HepG2 (cell line): ENCODE measurements around the gene ORC1. TPM values are rescaled to one million over a fixed set of nuclear protein-coding genes. Genes with fewer than 3 reads are reported as not detected.

ENCODE experiments used
- ATAC-seq: fragments of 200-7000 bp; cut with Tn5 transposase; 3 replicates; pipeline ENCODE4 v1.9.1; 2020; ENCODE audit warnings: mild to moderate bottlenecking, moderate library complexity
- BruUV-seq: library from RNA; stranded (reverse); fragments of 400-500 nt; replicated peaks from 2 replicates; lab custom pipeline; 2021; lab: Mats Ljungman, UMichigan
- CTCF ChIA-PET: fragments of 300-600 bp; formaldehyde crosslinking; extraction: SDS; loops from one replicate; lab custom pipeline; 2021; ENCODE audit warnings: low total read pairs, inconsistent platforms, low intra/inter-chr PET ratio; lab: Yijun Ruan, JAX
- POLR2A ChIA-PET: fragments of 350-600 bp; sonication (Branson Sonifier 250); formaldehyde crosslinking; loops from one replicate; lab custom pipeline; 2020; ENCODE audit warnings: antibody characterized with exemption, inconsistent platforms; lab: Yijun Ruan, JAX
- DNase-seq: peaks from one replicate; pipeline ENCODE4 v3.0.0-alpha.2; 2015; ENCODE audit warnings: low spot score
- FAIRE-seq: peaks from 3 replicates; lab custom pipeline; 2011; peaks lifted over from hg19 to GRCh38; lab: Jason Lieb, UNC
- H2AFZ ChIP-seq: one replicate; pipeline ENCODE4 v1.6.1; 2011; ENCODE audit warnings: low read length, inconsistent platforms
- H3K27ac ChIP-seq: fragments of 300-600 bp; 3 replicates; pipeline ENCODE4 v1.8.0; 2011; ENCODE audit warnings: mixed run types, mild to moderate bottlenecking, mixed read lengths, low read length, inconsistent platforms; ENCODE audit not compliant: insufficient read depth; ENCODE audit errors: extremely low read length
- H3K27me3 ChIP-seq, 2 experiments: fragments of 200-600 bp in 1 of 2; 2 replicates in 1 of 2; 3 replicates in 1 of 2; pipeline versions ENCODE4 v1.6.0 to v1.8.0; 2011; ENCODE audit warnings: low read length in 2 of 2, mild to moderate bottlenecking in 2 of 2, moderate library complexity in 2 of 2, inconsistent platforms in 1 of 2; ENCODE audit not compliant: insufficient read depth in 2 of 2, control insufficient read depth in 1 of 2
- H3K36me3 ChIP-seq, 2 experiments: fragments of 200-600 bp in 1 of 2; replicated peaks in 1 of 2; 2 replicates in 1 of 2; 3 replicates in 1 of 2; pipeline versions ENCODE4 v1.5.1 to v1.8.0; 2011; ENCODE audit warnings: low read length in 2 of 2, inconsistent platforms in 1 of 2; ENCODE audit not compliant: insufficient read depth in 2 of 2, control insufficient read depth in 1 of 2
- H3K4me1 ChIP-seq: 2 replicates; pipeline ENCODE4 v1.5.1; 2012; ENCODE audit warnings: low read length, inconsistent platforms; ENCODE audit not compliant: insufficient read depth
- H3K4me2 ChIP-seq: 2 replicates; pipeline ENCODE4 v1.6.0; 2011; ENCODE audit warnings: low read depth, low read length, inconsistent platforms
- H3K4me3 ChIP-seq, 3 experiments: fragments of 200-600 bp in 1 of 3; sonication (generic), shearing (Covaris generic) in 1 of 3; replicated peaks in 1 of 3; 2 replicates each; pipeline ENCODE4 v1.5.1; 2011 to 2016; ENCODE audit warnings: low read length in 3 of 3, inconsistent platforms in 2 of 3, low read depth in 2 of 3, mild to moderate bottlenecking in 2 of 3, control low read depth in 1 of 3, mixed read lengths in 1 of 3; ENCODE audit not compliant: insufficient read depth in 1 of 3
- H3K79me2 ChIP-seq: one replicate; pipeline ENCODE4 v1.6.1; 2011; ENCODE audit warnings: low read length, inconsistent platforms; ENCODE audit not compliant: insufficient read depth
- H3K9ac ChIP-seq: 2 replicates; pipeline ENCODE4 v1.6.0; 2011; ENCODE audit warnings: mild to moderate bottlenecking, low read depth, low read length, inconsistent platforms; ENCODE audit not compliant: insufficient read depth
- H3K9me3 ChIP-seq: 2 replicates; pipeline ENCODE4 v1.5.1; 2012; ENCODE audit warnings: mild to moderate bottlenecking, low read length
- H4K20me1 ChIP-seq: 2 replicates; pipeline ENCODE4 v1.6.0; 2011; ENCODE audit warnings: inconsistent platforms, mild to moderate bottlenecking, low read length, moderate library complexity; ENCODE audit not compliant: insufficient read depth
- ATF1 ChIP-seq: IDR thresholded peaks from 2 replicates; pipeline ENCODE4 v1.6.1; 2016; ENCODE audit warnings: mild to moderate bottlenecking, control low read depth
- CSRNP1 ChIP-seq: sonication (generic); formaldehyde crosslinking; IDR thresholded peaks from 2 replicates; pipeline ENCODE4 v1.8.1; 2023; ENCODE audit warnings: mild to moderate bottlenecking, missing genetic modification reagents
- FOSL2 ChIP-seq: sonication (generic); formaldehyde crosslinking; IDR thresholded peaks from 2 replicates; pipeline ENCODE4 v1.4.0; 2020; ENCODE audit warnings: missing genetic modification reagents
- GABPA ChIP-seq, 2 experiments: IDR thresholded peaks; 2 replicates each; pipeline ENCODE4 v1.6.1; 2011 to 2016; ENCODE audit warnings: low read depth in 2 of 2, low read length in 1 of 2, missing biosample characterization in 1 of 2, missing genetic modification characterization in 1 of 2
- MYC ChIP-seq: sonication (generic); formaldehyde crosslinking; IDR thresholded peaks from 2 replicates; pipeline ENCODE4 v1.9.0; 2021; ENCODE audit warnings: missing genetic modification reagents, borderline replicate concordance
- YEATS2 ChIP-seq: sonication (generic); formaldehyde crosslinking; IDR thresholded peaks from 2 replicates; pipeline ENCODE4 v1.4.0; 2020; ENCODE audit warnings: missing genetic modification reagents, borderline replicate concordance
- ZBTB21 ChIP-seq: sonication (generic); formaldehyde crosslinking; IDR thresholded peaks from 2 replicates; pipeline ENCODE4 v1.4.0; 2020; ENCODE audit warnings: missing genetic modification reagents
- ZBTB40 ChIP-seq, 2 experiments: fragments of 450-650 bp in 1 of 2; sonication (generic) in 1 of 2; formaldehyde crosslinking in 1 of 2; IDR thresholded peaks; 2 replicates each; pipeline versions ENCODE4 v1.6.1 to v1.8.0; 2016 to 2022; ENCODE audit warnings: antibody characterized with exemption in 1 of 2, mild to moderate bottlenecking in 1 of 2, missing genetic modification reagents in 1 of 2
- ZFP36 ChIP-seq: fragments of 150-350 bp; IDR thresholded peaks from 2 replicates; pipeline ENCODE4 v1.6.1; 2018; ENCODE audit warnings: borderline replicate concordance, low read length, low read depth; ENCODE audit not compliant: partially characterized antibody
- ZNF20 ChIP-seq: sonication (generic); formaldehyde crosslinking; IDR thresholded peaks from 2 replicates; pipeline ENCODE4 v1.4.0; 2020; ENCODE audit warnings: mild to moderate bottlenecking, moderate library complexity, missing genetic modification reagents
- ZNF382 ChIP-seq: sonication (generic); formaldehyde crosslinking; IDR thresholded peaks from 2 replicates; pipeline ENCODE4 v1.5.0; 2020; ENCODE audit warnings: missing genetic modification reagents, mild to moderate bottlenecking, borderline replicate concordance
- ZNF709 ChIP-seq: sonication (generic); formaldehyde crosslinking; IDR thresholded peaks from 2 replicates; pipeline ENCODE4 v1.5.0; 2020; ENCODE audit warnings: mild to moderate bottlenecking, missing genetic modification reagents
- whole genome bisulfite sequencing: methylation state at CpG from one replicate; pipeline ENCODE4 v1.1.6; 2017; ENCODE audit warnings: low lambda C conversion rate; 5-methylcytosine and 5-hydroxymethylcytosine counted together
- in situ Hi-C: cut with HindIII; loops from 2 replicates; pipeline ENCODE4 v1.10.0; 2017; ENCODE audit warnings: low pct_unique_long_range_greater_than_20kb; ENCODE audit not compliant: extremely low pct_ligation_motif_present
- intact Hi-C: fragments of 100-400 bp; cut with micrococcal nuclease; formaldehyde crosslinking; loops from one replicate; pipeline ENCODE4 v1.10.0; 2022; ENCODE audit not compliant: unreplicated experiment
- polyA plus RNA-seq, 8 experiments: library from polyadenylated mRNA; depleted of rRNA in 3 of 8; stranded (reverse) in 7 of 8; unstranded in 1 of 8; fragments of >200 nt; fragmentation: Illumina TruSeq in 4 of 8; extraction: Trizol in 4 of 8; gene quantifications; 2 replicates each; pipeline versions ENCODE4 v1.2.1 to v1.2.3, GENCODE V29; 2011 to 2016; ENCODE audit warnings: low read depth in 4 of 8, missing spikeins in 1 of 8, mixed read lengths in 1 of 8; ENCODE audit not compliant: insufficient read depth in 1 of 8
- total RNA-seq, 5 experiments: library from RNA; depleted of rRNA; stranded (reverse); fragments of >200 nt; fragmentation: Illumina TruSeq; extraction: Trizol; gene quantifications; 2 replicates each; pipeline ENCODE4 v1.2.3, GENCODE V29; 2016; ENCODE audit warnings: low read depth in 1 of 5
- TF ChIP-seq, protein P1 (sequence below): IDR thresholded peaks from 2 replicates; pipeline ENCODE4 v1.6.1; 2016

Gene ORC1
- total and polyA plus RNA-seq, 2 of the 13 experiments (the other 11 are each of a cell fraction or from before 2014, with no cell fraction given) = 7.0 to 23.5 TPM

DNA sequence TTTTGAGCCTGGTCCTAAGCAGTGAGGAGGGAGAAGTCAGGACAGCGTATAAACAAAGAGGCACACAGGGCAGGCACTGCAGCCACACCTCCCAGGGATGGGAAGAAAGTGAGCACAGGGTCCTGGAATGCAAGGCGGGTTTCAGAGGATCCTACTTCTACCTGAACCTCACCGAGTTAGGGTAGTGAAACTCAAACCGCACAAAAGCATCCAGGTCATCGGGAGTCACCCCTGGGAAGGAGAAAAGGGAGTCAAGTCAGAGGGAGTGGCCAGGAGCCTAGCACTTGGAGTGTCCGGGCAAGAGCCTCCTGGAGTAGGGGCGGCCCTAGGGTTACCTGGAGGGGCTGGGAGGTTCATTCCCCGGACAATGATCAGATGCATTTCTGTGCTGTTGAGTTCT, 48.8 kb downstream of the ORC1 start:
- TF ChIP-seq, protein P1, sequence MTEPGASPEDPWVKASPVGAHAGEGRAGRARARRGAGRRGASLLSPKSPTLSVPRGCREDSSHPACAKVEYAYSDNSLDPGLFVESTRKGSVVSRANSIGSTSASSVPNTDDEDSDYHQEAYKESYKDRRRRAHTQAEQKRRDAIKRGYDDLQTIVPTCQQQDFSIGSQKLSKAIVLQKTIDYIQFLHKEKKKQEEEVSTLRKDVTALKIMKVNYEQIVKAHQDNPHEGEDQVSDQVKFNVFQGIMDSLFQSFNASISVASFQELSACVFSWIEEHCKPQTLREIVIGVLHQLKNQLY (CRISPR knock-in tag) = no peak
- TF ChIP-seq MYC (CRISPR knock-in tag) (no peak), ZFP36 (no peak), YEATS2 (CRISPR knock-in tag) (no peak), ATF1 (CRISPR knock-in tag) (no peak), ZBTB40 (IDR thresholded peaks at IDR 0.05) (no peak), ZBTB40 (CRISPR knock-in tag; IDR thresholded peaks at IDR 0.05) (no peak), ZNF382 (CRISPR knock-in tag) (no peak), CSRNP1 (CRISPR knock-in tag) (no peak), FOSL2 (CRISPR knock-in tag) (no peak), GABPA (IDR thresholded peaks at IDR 0.05; ENCODE audit: low read depth, low read length) (no peak), GABPA (CRISPR knock-in tag; IDR thresholded peaks at IDR 0.05; ENCODE audit: low read depth) (no peak), ZNF709 (CRISPR knock-in tag) (no peak), ZBTB21 (no peak), ZNF20 (CRISPR knock-in tag) (no peak)
- TF ChIP-seq, all 625 proteins: peak for 0
- DNase-seq (no peak), FAIRE-seq (no peak), ATAC-seq (no peak; the same call in 2 of the 3 replicates)
- intact Hi-C loops (no loop called here), in situ Hi-C loops (no loop called here)
- no peaks in the 10 kb centered on the region for H4K20me1 ChIP-seq
- H2AFZ ChIP-seq = no peak overlapping the region
- H3K4me3 ChIP-seq = no peak overlapping the region
- H3K79me2 ChIP-seq = no peaks in the 10 kb centered on the region
- ChIA-PET POLR2A (no interaction called here), CTCF (no interaction called here)
- no TSS peak for BruUV-seq
- H3K9ac ChIP-seq = no peak overlapping the region
- H3K27ac ChIP-seq = no peak overlapping the region
- peaks cover 53 to 78% of the 10 kb centered on the region in 2 experiments for H3K36me3 ChIP-seq
- H3K4me2 ChIP-seq = no peak overlapping the region
- H3K4me1 ChIP-seq = peaks cover 9% of the 10 kb centered on the region
- WGBS = over 99% methylated on average over 8 of the region's 8 CpGs
- H3K9me3 ChIP-seq = no peaks in the 10 kb centered on the region
- H3K27me3 ChIP-seq = no peaks in the 10 kb centered on the region
